ENCODE results near the gene ICAM4. TPM values are rescaled to one million over a fixed set of nuclear protein-coding genes. Genes with fewer than 3 reads are reported as not detected.

The ICAM4 gene
- total and polyA plus RNA-seq, 2 of the 13 experiments (the other 11 are each of a cell fraction or from before 2014, with no cell fraction given): 2.9 to 4.0 TPM

GRCh38 chr19:10290876-10291553 lies 4.3 kb downstream of the ICAM4 start (continued):
- TF ChIP-seq ZNF773 (CRISPR knock-in tag; IDR thresholded peaks at IDR 0.05; ENCODE audit: borderline replicate concordance): no peak
- TF ChIP-seq ZNF136 (CRISPR knock-in tag; IDR thresholded peaks at IDR 0.05; ENCODE audit: low read depth): 0 out of 2 replicates have a peak, but pooled peaks have one; percentile 17
- TF ChIP-seq ZKSCAN5 (CRISPR knock-in tag; IDR thresholded peaks at IDR 0.05): no peak
- no peak for TF ChIP-seq PBX2 (CRISPR knock-in tag; IDR thresholded peaks at IDR 0.05)
- TF ChIP-seq ZNF101 (CRISPR knock-in tag; IDR thresholded peaks at IDR 0.05; ENCODE audit: borderline replicate concordance, low read depth): no peak
- no peak for TF ChIP-seq BRD4 (CRISPR knock-in tag; IDR thresholded peaks at IDR 0.05)
- no peak for TF ChIP-seq PAF1 (CRISPR knock-in tag; IDR thresholded peaks at IDR 0.05)
- TF ChIP-seq JDP2 (CRISPR knock-in tag; IDR thresholded peaks at IDR 0.05; ENCODE audit: borderline replicate concordance): no peak
- no peak for TF ChIP-seq GATAD1 (CRISPR knock-in tag; IDR thresholded peaks at IDR 0.05)
- TF ChIP-seq, protein P1, sequence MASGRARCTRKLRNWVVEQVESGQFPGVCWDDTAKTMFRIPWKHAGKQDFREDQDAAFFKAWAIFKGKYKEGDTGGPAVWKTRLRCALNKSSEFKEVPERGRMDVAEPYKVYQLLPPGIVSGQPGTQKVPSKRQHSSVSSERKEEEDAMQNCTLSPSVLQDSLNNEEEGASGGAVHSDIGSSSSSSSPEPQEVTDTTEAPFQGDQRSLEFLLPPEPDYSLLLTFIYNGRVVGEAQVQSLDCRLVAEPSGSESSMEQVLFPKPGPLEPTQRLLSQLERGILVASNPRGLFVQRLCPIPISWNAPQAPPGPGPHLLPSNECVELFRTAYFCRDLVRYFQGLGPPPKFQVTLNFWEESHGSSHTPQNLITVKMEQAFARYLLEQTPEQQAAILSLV (CRISPR knock-in tag; IDR thresholded peaks at IDR 0.05; ENCODE audit: borderline replicate concordance): no peak
- TF ChIP-seq ZNF205 (CRISPR knock-in tag; IDR thresholded peaks at IDR 0.05): no peak
- no peak for TF ChIP-seq XBP1 (CRISPR knock-in tag; IDR thresholded peaks at IDR 0.05)
- TF ChIP-seq, protein P2, sequence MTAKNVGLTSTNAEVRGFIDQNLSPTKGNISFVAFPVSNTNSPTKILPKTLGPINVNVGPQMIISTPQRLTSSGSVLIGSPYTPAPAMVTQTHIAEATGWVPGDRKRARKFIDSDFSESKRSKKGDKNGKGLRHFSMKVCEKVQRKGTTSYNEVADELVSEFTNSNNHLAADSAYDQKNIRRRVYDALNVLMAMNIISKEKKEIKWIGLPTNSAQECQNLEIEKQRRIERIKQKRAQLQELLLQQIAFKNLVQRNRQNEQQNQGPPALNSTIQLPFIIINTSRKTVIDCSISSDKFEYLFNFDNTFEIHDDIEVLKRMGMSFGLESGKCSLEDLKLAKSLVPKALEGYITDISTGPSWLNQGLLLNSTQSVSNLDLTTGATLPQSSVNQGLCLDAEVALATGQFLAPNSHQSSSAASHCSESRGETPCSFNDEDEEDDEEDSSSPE (CRISPR knock-in tag; IDR thresholded peaks at IDR 0.05): no peak
- TF ChIP-seq SNAPC4 (CRISPR knock-in tag; IDR thresholded peaks at IDR 0.05): no peak
- TF ChIP-seq ZNF564 (CRISPR knock-in tag; IDR thresholded peaks at IDR 0.05): no peak
- no peak for TF ChIP-seq ZNF570 (CRISPR knock-in tag; IDR thresholded peaks at IDR 0.05; ENCODE audit: borderline replicate concordance)
- TF ChIP-seq, protein P3, sequence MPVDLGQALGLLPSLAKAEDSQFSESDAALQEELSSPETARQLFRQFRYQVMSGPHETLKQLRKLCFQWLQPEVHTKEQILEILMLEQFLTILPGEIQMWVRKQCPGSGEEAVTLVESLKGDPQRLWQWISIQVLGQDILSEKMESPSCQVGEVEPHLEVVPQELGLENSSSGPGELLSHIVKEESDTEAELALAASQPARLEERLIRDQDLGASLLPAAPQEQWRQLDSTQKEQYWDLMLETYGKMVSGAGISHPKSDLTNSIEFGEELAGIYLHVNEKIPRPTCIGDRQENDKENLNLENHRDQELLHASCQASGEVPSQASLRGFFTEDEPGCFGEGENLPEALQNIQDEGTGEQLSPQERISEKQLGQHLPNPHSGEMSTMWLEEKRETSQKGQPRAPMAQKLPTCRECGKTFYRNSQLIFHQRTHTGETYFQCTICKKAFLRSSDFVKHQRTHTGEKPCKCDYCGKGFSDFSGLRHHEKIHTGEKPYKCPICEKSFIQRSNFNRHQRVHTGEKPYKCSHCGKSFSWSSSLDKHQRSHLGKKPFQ (CRISPR knock-in tag; IDR thresholded peaks at IDR 0.05; ENCODE audit: insufficient replicate concordance): no peak
- TF ChIP-seq ZSCAN31 (CRISPR knock-in tag; IDR thresholded peaks at IDR 0.05; ENCODE audit: low read depth): no peak
- no peak for TF ChIP-seq ZNF225 (CRISPR knock-in tag; IDR thresholded peaks at IDR 0.05)
- TF ChIP-seq CBX5 (CRISPR knock-in tag; IDR thresholded peaks at IDR 0.05; ENCODE audit: borderline replicate concordance): no peak
